Heart left ventricle (tissue), 16 donors: ENCODE data around the gene ZC3H18. TPM values are rescaled to one million over a fixed set of nuclear protein-coding genes. Genes with fewer than 3 reads are reported as not detected.

Source experiments
- ATAC-seq, 4 donors: fragments of 200-7000 bp; cut with Tn5 transposase; one replicate each; pipeline ENCODE4 v1.9.1; 2020 to 2022; ENCODE audit warnings: moderate library complexity in 4 of 4, mild to moderate bottlenecking in 3 of 4, moderate number of reproducible peaks in 1 of 4
- DNase-seq, 5 donors: peaks; one replicate each; pipeline ENCODE4 v3.0.0-alpha.2; 2020
- H3K27ac ChIP-seq, 12 donors: fragments of 200-600 bp; sonication (generic) in 4 of 12; one replicate each; pipeline versions ENCODE4 v1.5.0 to v1.8.0; 2016 to 2022; ENCODE audit warnings: mild to moderate bottlenecking in 2 of 12
- H3K27me3 ChIP-seq, 9 donors: fragments of 200-600 bp; sonication (generic) in 2 of 9; one replicate each; pipeline versions ENCODE4 v1.5.1 to v1.8.0; 2016 to 2022; ENCODE audit warnings: mild to moderate bottlenecking in 3 of 9
- H3K36me3 ChIP-seq, 9 donors: fragments of 200-600 bp; sonication (generic) in 2 of 9; one replicate each; pipeline versions ENCODE4 v1.5.0 to v1.8.0; 2018 to 2022; ENCODE audit warnings: mild to moderate bottlenecking in 2 of 9
- H3K4me1 ChIP-seq, 12 donors: fragments of 200-600 bp; sonication (generic) in 4 of 12; one replicate each; pipeline versions ENCODE4 v1.5.0 to v1.8.0; 2016 to 2022; ENCODE audit warnings: mild to moderate bottlenecking in 3 of 12
- H3K4me3 ChIP-seq, 12 donors: fragments of 200-600 bp; sonication (generic) in 4 of 12; one replicate each; pipeline versions ENCODE4 v1.5.0 to v1.8.0; 2017 to 2022; ENCODE audit warnings: mild to moderate bottlenecking in 9 of 12, moderate library complexity in 4 of 12
- H3K9me3 ChIP-seq, 12 donors: fragments of 200-600 bp; sonication (generic) in 4 of 12; one replicate each; pipeline versions ENCODE4 v1.5.0 to v1.8.0; 2016 to 2022; ENCODE audit warnings: mild to moderate bottlenecking in 1 of 12
- POLR2A ChIP-seq, 2 donors: fragments of 450-650 bp; IDR thresholded peaks; one replicate each; pipeline ENCODE4 v1.6.1; 2017; ENCODE audit warnings: antibody characterized with exemption in 2 of 2, mild to moderate bottlenecking in 2 of 2, moderate library complexity in 2 of 2
- WGBS, 4 donors: extraction: QIAGEN DNeasy Blood & Tissue Kit in 2 of 4; methylation state at CpG; one replicate each; pipeline versions ENCODE4 v1.1.5 to v1.1.7; 2013 to 2018; 5-methylcytosine and 5-hydroxymethylcytosine counted together
- intact Hi-C, 10 donors: fragments of 100-400 bp; cut with DNase I; formaldehyde crosslinking; loops; one replicate each; pipeline versions ENCODE4 v1.11.1 to v1.14.2; 2022
- polyA plus RNA-seq, 2 donors: library from polyadenylated mRNA; stranded (reverse); fragments of 200-250 nt; gene quantifications; one replicate each; pipeline ENCODE4 v1.2.3, GENCODE V29; 2013
- total RNA-seq, 9 donors: library from RNA; depleted of rRNA in 2 of 9; stranded (reverse); fragments of >200 nt in 2 of 9; fragmentation: NEBNext Ultra II Directional in 3 of 9; extraction: Animal tissue kit (Norgen Biotek cat#: 25700) in 3 of 9; gene quantifications; one replicate each; pipeline versions ENCODE4 v1.1.0 to v1.2.4, GENCODE V29; 2016 to 2023
- TF ChIP-seq, protein P1 (sequence below), 12 donors: fragments of 200-600 bp; sonication (generic) in 4 of 12; IDR thresholded peaks; one replicate each; pipeline versions ENCODE4 v1.5.0 to v1.8.0; 2018 to 2022; ENCODE audit warnings: antibody characterized with exemption in 12 of 12, mild to moderate bottlenecking in 5 of 12
- donor health status: ischemic (EF 13 %, LVEDD 7.1; RV severe dilation, severe dysfunction).
- donor health status: healthy with polysubstance abuse.
- donor health status: DM: no; HTN: yes; CAD: no.
- donor health status: DM: no; HTN: no; CAD: no.
- donor health status: ischemic (EF 25% LVEDD 6.9; RV normal size, moderate dysfunction).
- donor health status: ischemic (EF 25% LVEDD 5.7; RV mildly dilated, moderate dysfunction).
- donor health status: healthy.
- donor health status: DM: yes; HTN: yes; CAD: no.
- donor health status: ischemic (EF 35%, LVEDD 5.7; RV mildly dilated, moderate dysfunction).
- donor health status: nonischemic (EF 11% LVEDD 7.7; RV severe dilation, severe dysfunction).
- donor health status: DM: yes; HTN: yes; CAD: no.
- donor health status: PGD.
- donor health status: ischemic (EF 29% LVEDD 5.4; RV normal size, mild dysfunction).
- donor health status: nonischemic (EF 23%, LVEDD 6.1; RV moderate dilation, normal function).

The ZC3H18 gene
- total and polyA plus RNA-seq, 11 donors = 8.4 to 28.4 (median 21.9) TPM

DNA sequence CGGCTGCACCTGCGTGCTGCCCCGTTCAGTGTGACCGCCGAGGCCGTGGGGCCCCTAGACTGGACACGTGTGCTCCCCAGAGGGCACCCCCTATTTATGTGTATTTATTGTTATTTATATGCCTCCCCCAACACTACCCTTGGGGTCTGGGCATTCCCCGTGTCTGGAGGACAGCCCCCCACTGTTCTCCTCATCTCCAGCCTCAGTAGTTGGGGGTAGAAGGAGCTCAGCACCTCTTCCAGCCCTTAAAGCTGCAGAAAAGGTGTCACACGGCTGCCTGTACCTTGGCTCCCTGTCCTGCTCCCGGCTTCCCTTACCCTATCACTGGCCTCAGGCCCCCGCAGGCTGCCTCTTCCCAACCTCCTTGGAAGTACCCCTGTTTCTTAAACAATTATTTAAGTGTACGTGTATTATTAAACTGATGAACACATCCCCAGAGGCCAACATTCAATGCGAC, 69.9 kb downstream of the ZC3H18 start:
- WGBS, 4 donors = 41 to 54% (median 49%) methylated on average over 13 of the region's 13 CpGs
- no peak overlapping the region for H3K4me3 ChIP-seq
- H3K27ac ChIP-seq = no peak overlapping the region
- ATAC-seq (no peak), DNase-seq (no peak)
- H3K27me3 ChIP-seq = peaks cover 16 to 61% (median 30%) of the 10 kb centered on the region in 9 donors
- TF ChIP-seq POLR2A (IDR thresholded peaks at IDR 0.05) = no peak
- TF ChIP-seq, protein P1, sequence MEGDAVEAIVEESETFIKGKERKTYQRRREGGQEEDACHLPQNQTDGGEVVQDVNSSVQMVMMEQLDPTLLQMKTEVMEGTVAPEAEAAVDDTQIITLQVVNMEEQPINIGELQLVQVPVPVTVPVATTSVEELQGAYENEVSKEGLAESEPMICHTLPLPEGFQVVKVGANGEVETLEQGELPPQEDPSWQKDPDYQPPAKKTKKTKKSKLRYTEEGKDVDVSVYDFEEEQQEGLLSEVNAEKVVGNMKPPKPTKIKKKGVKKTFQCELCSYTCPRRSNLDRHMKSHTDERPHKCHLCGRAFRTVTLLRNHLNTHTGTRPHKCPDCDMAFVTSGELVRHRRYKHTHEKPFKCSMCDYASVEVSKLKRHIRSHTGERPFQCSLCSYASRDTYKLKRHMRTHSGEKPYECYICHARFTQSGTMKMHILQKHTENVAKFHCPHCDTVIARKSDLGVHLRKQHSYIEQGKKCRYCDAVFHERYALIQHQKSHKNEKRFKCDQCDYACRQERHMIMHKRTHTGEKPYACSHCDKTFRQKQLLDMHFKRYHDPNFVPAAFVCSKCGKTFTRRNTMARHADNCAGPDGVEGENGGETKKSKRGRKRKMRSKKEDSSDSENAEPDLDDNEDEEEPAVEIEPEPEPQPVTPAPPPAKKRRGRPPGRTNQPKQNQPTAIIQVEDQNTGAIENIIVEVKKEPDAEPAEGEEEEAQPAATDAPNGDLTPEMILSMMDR (IDR thresholded peaks at IDR 0.05) = no peak
- peaks cover 0 to 22% (median 0%) of the 10 kb centered on the region in 9 donors for H3K36me3 ChIP-seq
- H3K9me3 ChIP-seq = no peaks in the 10 kb centered on the region
- intact Hi-C loops = no loop called here
- peaks cover 0 to 17% (median under 1%) of the 10 kb centered on the region in 12 donors for H3K4me1 ChIP-seq

DNA sequence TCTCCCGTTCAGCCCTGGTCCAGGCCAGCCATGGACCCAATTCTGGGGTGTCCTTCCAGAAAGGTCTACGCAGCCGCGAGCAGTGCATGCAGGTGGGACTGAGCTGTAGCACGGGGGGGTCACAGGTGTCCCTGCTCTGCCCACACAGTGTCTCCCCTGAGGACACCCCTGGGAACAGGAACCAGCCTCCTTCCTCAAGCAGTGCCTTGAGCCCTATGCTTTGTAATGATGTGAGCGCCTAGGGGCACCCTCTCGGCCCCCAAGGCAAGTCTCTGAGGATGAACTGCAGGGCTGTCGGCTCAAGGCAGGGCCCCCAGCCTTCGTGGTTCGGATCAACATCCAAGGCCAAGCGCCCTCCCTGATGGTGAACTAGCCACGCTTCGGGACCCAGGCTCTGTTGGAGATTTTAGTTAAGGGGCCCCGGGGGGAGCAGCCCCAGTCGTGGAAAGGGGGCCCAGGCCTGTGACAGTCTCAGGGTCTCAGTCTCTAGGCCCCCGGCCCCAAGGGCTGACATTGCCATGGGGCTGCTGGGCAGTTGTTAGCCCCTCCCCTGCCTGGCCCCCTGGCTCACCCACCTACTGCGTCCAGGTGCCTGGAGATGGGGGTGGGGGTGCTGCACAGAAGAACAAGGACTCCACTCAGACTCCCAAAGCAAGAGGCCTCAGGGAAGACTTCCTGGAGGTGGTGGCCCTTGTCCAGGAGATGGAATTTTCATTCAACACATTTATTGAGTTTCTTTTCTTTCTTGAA, 70.5 kb downstream of the ZC3H18 start:
- WGBS, 4 donors = 53 to 82% (median 62%) methylated on average over 5 to 17 of the region's 17 CpGs
- no peak for TF ChIP-seq POLR2A (IDR thresholded peaks at IDR 0.05)
- TF ChIP-seq, protein P1 (IDR thresholded peaks at IDR 0.05) = no peak
- ATAC-seq = no peak
- intact Hi-C loops = no loop called here
- Histone ChIP-seq H3K4me1 (peaks cover 0 to 11% (median 0%) of the 10 kb centered on the region in 12 donors), H3K9me3 (no peaks in the 10 kb centered on the region), H3K27me3 (peaks cover 16 to 55% (median 30%) of the 10 kb centered on the region in 9 donors), H3K27ac (no peak overlapping the region), H3K4me3 (no peak overlapping the region), H3K36me3 (peaks cover 0 to 28% (median 0%) of the 10 kb centered on the region in 9 donors)
- DNase-seq = no peak

DNA sequence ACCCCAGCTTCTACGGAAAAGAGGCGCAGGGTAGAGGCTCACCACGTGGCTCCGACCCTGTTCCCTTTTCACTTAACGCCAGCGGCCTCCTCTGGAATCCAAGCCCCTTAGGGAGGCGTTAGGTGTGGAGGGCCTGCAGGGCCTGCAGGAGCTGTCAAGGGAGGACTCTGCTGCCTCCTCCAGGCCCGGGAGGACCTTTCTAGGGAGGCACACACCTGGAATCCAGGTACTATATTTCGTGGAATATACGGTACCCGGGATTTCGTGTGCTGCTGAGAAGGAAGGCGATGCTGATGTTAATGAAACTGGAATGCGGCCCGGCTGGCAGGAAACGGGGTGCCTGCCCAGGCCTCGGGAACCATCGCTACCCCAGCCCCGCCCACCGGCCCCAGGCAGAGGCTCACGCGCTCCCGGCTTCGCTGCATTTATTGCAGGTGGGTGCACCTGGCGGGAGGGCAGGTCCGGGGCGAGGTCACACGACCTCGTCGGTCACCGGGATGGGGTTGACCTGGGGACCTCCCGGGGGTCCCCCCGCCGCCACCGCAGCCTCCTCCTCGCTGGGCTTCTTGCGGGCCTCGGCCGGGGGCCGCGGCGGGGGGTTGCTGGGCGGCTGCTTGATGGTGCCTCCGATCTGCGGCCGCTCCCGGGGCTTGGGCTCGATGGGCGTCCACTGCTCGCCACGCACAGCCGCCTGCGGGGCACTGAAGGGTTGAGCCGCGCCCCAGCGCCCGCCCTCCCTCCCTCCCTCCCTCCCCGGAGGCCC, 72.9 kb downstream of the ZC3H18 start:
- H3K9me3 ChIP-seq = no peaks in the 10 kb centered on the region
- intact Hi-C loops = no loop called here
- 85 to 94% (median 90%) methylated on average over 41 to 58 of the region's 58 CpGs for WGBS, 4 donors
- TF ChIP-seq POLR2A (IDR thresholded peaks at IDR 0.05) = no peak
- TF ChIP-seq, protein P1 (IDR thresholded peaks at IDR 0.05) = no peak
- H3K27me3 ChIP-seq = peaks cover 13 to 33% (median 30%) of the 10 kb centered on the region in 9 donors
- DNase-seq (no peak), ATAC-seq (no peak)
- H3K4me3 ChIP-seq = no peak overlapping the region
- no peak overlapping the region for H3K27ac ChIP-seq
- peaks cover 0 to 43% (median 0%) of the 10 kb centered on the region in 9 donors for H3K36me3 ChIP-seq
- H3K4me1 ChIP-seq = peaks cover 0 to 23% (median 0%) of the 10 kb centered on the region in 12 donors

DNA sequence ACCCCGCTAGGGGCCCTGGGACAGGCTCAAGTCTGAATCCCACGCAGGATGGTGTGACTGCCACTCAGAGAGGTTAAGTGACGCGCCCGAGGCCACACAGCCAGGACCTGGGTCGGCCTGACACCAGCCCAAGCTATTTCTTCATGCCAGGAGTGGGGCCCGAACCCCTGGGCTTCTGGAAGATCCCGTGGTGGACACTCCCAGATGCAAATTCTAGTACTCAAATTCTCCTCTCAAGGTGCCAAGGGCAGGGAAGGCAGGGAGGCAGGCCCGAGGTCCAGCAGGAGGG, 73.4 kb downstream of the ZC3H18 start:
- Histone ChIP-seq H3K4me3 (no peak overlapping the region), H3K27ac (no peak overlapping the region), H3K36me3 (peaks cover 0 to 43% (median 0%) of the 10 kb centered on the region in 9 donors), H3K9me3 (no peaks in the 10 kb centered on the region), H3K4me1 (peaks cover 0 to 28% (median 0%) of the 10 kb centered on the region in 12 donors), H3K27me3 (peaks cover 8 to 28% (median 24%) of the 10 kb centered on the region in 9 donors)
- ATAC-seq = no peak
- 85 to 94% (median 91%) methylated on average over 4 to 9 of the region's 9 CpGs for WGBS, 4 donors
- DNase-seq = no peak
- no peak for TF ChIP-seq POLR2A (IDR thresholded peaks at IDR 0.05)
- TF ChIP-seq, protein P1 (IDR thresholded peaks at IDR 0.05) = no peak
- intact Hi-C loops = no loop called here
